Common myeloid progenitor, CD34-positive (primary cell): Measurements from ENCODE around the gene TMEM248.
"Not testable (repeated sequence)": the region's sequence is repeated elsewhere in the genome, so short reads cannot be mapped to it uniquely, and the experiment has no call there.

ENCODE experiments used
- CTCF ChIA-PET: fragments of 350-600 bp; sonication (Branson Sonifier 250); formaldehyde crosslinking; loops from one replicate; lab custom pipeline; 2021; ENCODE audit warnings: antibody characterized with exemption; lab: Charles Lee
- POLR2A ChIA-PET: fragments of 350-600 bp; sonication (Branson Sonifier 250); formaldehyde crosslinking; loops from one replicate; lab custom pipeline; 2021; ENCODE audit warnings: antibody characterized with exemption; lab: Charles Lee
- DNase-seq, 3 donors: peaks; one replicate each; pipeline versions ENCODE4 v3.0.0 to v3.0.0-alpha.2; 2013
- H3K27ac ChIP-seq, 2 experiments: 1 replicate in 1 of 2; 2 replicates in 1 of 2; pipeline ENCODE4 v1.7.0; 2013; ENCODE audit warnings: inconsistent platforms in 2 of 2, low read length in 2 of 2, mild to moderate bottlenecking in 2 of 2, low read depth in 1 of 2, moderate library complexity in 1 of 2; ENCODE audit not compliant: severe bottlenecking in 2 of 2, insufficient read depth in 1 of 2, poor library complexity in 1 of 2
- H3K27me3 ChIP-seq, 5 experiments: replicated peaks in 2 of 5; 1 replicate in 3 of 5; 2 replicates in 2 of 5; pipeline versions ENCODE4 v1.6.1 to v1.7.0; 2013; ENCODE audit warnings: low read length in 4 of 5, mild to moderate bottlenecking in 2 of 5, moderate library complexity in 2 of 5, inconsistent platforms in 1 of 5; ENCODE audit not compliant: insufficient read depth in 5 of 5, control insufficient read depth in 4 of 5
- H3K36me3 ChIP-seq, 4 experiments: 1 replicate in 2 of 4; 2 replicates in 2 of 4; pipeline versions ENCODE4 v1.6.1 to v1.7.0; 2013; ENCODE audit warnings: low read length in 3 of 4, control low read depth in 1 of 4, mild to moderate bottlenecking in 1 of 4; ENCODE audit not compliant: control insufficient read depth in 4 of 4, insufficient read depth in 4 of 4
- H3K4me1 ChIP-seq, 4 experiments: 1 replicate in 3 of 4; 2 replicates in 1 of 4; pipeline versions ENCODE4 v1.6.1 to v1.7.1; 2013; ENCODE audit warnings: low read length in 3 of 4, mild to moderate bottlenecking in 3 of 4, control low read depth in 1 of 4, inconsistent platforms in 1 of 4, moderate library complexity in 1 of 4; ENCODE audit not compliant: control insufficient read depth in 4 of 4, insufficient read depth in 4 of 4; ENCODE audit errors: control extremely low read depth in 1 of 4
- H3K4me3 ChIP-seq, 7 experiments: 1 replicate in 4 of 7; 2 replicates in 3 of 7; pipeline versions ENCODE4 v1.5.1 to v1.7.0; 2013; ENCODE audit warnings: mild to moderate bottlenecking in 7 of 7, low read length in 6 of 7, moderate library complexity in 6 of 7, inconsistent platforms in 2 of 7, low read depth in 2 of 7, control low read depth in 1 of 7; ENCODE audit not compliant: insufficient read depth in 4 of 7, control insufficient read depth in 1 of 7; ENCODE audit errors: extremely low read depth in 1 of 7
- H3K9me3 ChIP-seq, 5 experiments: 1 replicate in 4 of 5; 2 replicates in 1 of 5; pipeline versions ENCODE4 v1.6.1 to v1.7.1; 2013; ENCODE audit warnings: low read length in 4 of 5, mild to moderate bottlenecking in 2 of 5, inconsistent platforms in 1 of 5, low read depth in 1 of 5, moderate library complexity in 1 of 5; ENCODE audit not compliant: control insufficient read depth in 4 of 5, insufficient read depth in 2 of 5; ENCODE audit errors: control extremely low read depth in 1 of 5
- WGBS: methylation state at CpG from one replicate; pipeline ENCODE4 v1.1.5; 2013; ENCODE audit not compliant: insufficient coverage; 5-methylcytosine and 5-hydroxymethylcytosine counted together

TMEM248 gene

GRCh38 chr7:66907731-66908130 is 13.3 kb upstream of the TMEM248 start:
- Histone ChIP-seq H3K4me3 (no peak overlapping the region), H3K27ac (no peak overlapping the region), H3K36me3 (peaks cover 0 to 19% (median 0%) of the 10 kb centered on the region in 4 experiments), H3K4me1 (peaks cover 0 to 3% (median 0%) of the 10 kb centered on the region in 4 experiments), H3K9me3 (no peaks in the 10 kb centered on the region), H3K27me3 (no peaks in the 10 kb centered on the region)
- 98% methylated on average over 5 of the region's 5 CpGs for WGBS
- no peak for DNase-seq
- ChIA-PET CTCF (interaction anchor here (0.6 kb wide), 1 partner anchor 55 kb away, joined by 4 read pairs; no protein-coding TSS in a partner anchor), POLR2A (no interaction called here)

GRCh38 chr7:66908598-66908997 is 12.4 kb upstream of the TMEM248 start:
- H3K27ac ChIP-seq, POLR2A ChIA-PET, H3K27me3 ChIP-seq, H3K4me1 ChIP-seq, H3K9me3 ChIP-seq, CTCF ChIA-PET, H3K4me3 ChIP-seq: not testable (repeated sequence)
- 65% methylated on average over 2 of the region's 4 CpGs for WGBS
- peak in 2 of 3 donors; percentile 18 to 53 for DNase-seq
- H3K36me3 ChIP-seq, result peaks cover 0 to 15% (median 0%) of the 10 kb centered on the region in 4 experiments

- Histone ChIP-seq H3K4me1 (peaks cover 0 to 3% (median 0%) of the 10 kb centered on the region in 4 experiments), H3K27me3 (no peaks in the 10 kb centered on the region), H3K4me3 (no peak overlapping the region), H3K9me3 (no peaks in the 10 kb centered on the region), H3K27ac (no peak overlapping the region), H3K36me3 (no peaks in the 10 kb centered on the region)
- ChIA-PET POLR2A (no interaction called here), CTCF (interaction anchor here (1.4 to 2.1 kb wide), 2 partner anchors 8 to 9 kb away, joined by 3 to 4 read pairs; no protein-coding TSS in a partner anchor)
- WGBS, result 100% methylated on average over 3 of the region's 3 CpGs
- DNase-seq, result no peak
Measured at GRCh38 chr7:66910789-66911188, 10.2 kb upstream of the TMEM248 start.

GRCh38 chr7:66911191-66911590 is 9.8 kb upstream of the TMEM248 start:
- ChIA-PET CTCF (interaction anchor here (0.6 to 2.1 kb wide), 2 partner anchors 8 to 252 kb away, joined by 3 to 4 read pairs; no protein-coding TSS in a partner anchor), POLR2A (interaction anchor here (0.6 kb wide), 2 partner anchors 11 to 152 kb away, joined by 3 to 7 read pairs; no protein-coding TSS in a partner anchor)
- DNase-seq, H3K27ac ChIP-seq, H3K36me3 ChIP-seq, H3K4me1 ChIP-seq, H3K9me3 ChIP-seq, H3K4me3 ChIP-seq, H3K27me3 ChIP-seq: not testable (repeated sequence)
- WGBS, result 100% methylated on average over 2 of the region's 2 CpGs

- POLR2A ChIA-PET, result no interaction called here
- no peaks in the 10 kb centered on the region for H3K9me3 ChIP-seq
- CTCF ChIA-PET, result interaction anchor here (2.1 kb wide), 1 partner anchor 9 kb away, joined by 4 read pairs; no protein-coding TSS in a partner anchor
Measured at GRCh38 chr7:66912195-66912594, 8.8 kb upstream of the TMEM248 start.

GRCh38 chr7:66913118-66914037 is 7.6 kb upstream of the TMEM248 start:
- H3K27ac ChIP-seq, result no peak overlapping the region
- ChIA-PET CTCF (interaction anchor here (1.1 to 1.7 kb wide), 3 partner anchors 9 to 12 kb away, joined by 3 to 7 read pairs (median 4); no protein-coding TSS in a partner anchor), POLR2A (no interaction called here)
- H3K27me3 ChIP-seq, result no peaks in the 10 kb centered on the region
- no peak overlapping the region for H3K4me3 ChIP-seq
- H3K36me3 ChIP-seq, result no peaks in the 10 kb centered on the region
- no peaks in the 10 kb centered on the region for H3K9me3 ChIP-seq
- 98% methylated on average over 6 of the region's 12 CpGs for WGBS
- DNase-seq, result no peak
- peaks cover 0 to 2% (median 0%) of the 10 kb centered on the region in 4 experiments for H3K4me1 ChIP-seq

More at GRCh38 chr7:66912195-66912594, 8.8 kb upstream of the TMEM248 start:
- H3K27me3 ChIP-seq, result no peaks in the 10 kb centered on the region
- no peak for DNase-seq
- H3K4me3 ChIP-seq, result no peak overlapping the region
- WGBS, result 96% methylated on average over 2 of the region's 2 CpGs
- no peaks in the 10 kb centered on the region for H3K36me3 ChIP-seq
- H3K4me1 ChIP-seq, result peaks cover 0 to 3% (median 0%) of the 10 kb centered on the region in 4 experiments
- H3K27ac ChIP-seq, result no peak overlapping the region

GRCh38 chr7:66917904-66918303 is 3.1 kb upstream of the TMEM248 start:
- WGBS, result 100% methylated on average over 3 of the region's 7 CpGs
- H3K27me3 ChIP-seq, H3K36me3 ChIP-seq, H3K4me3 ChIP-seq, H3K9me3 ChIP-seq, DNase-seq, POLR2A ChIA-PET, H3K27ac ChIP-seq, CTCF ChIA-PET: not testable (repeated sequence)
- peaks cover 7 to 23% (median 12%) of the 10 kb centered on the region in 4 experiments for H3K4me1 ChIP-seq
